ENCODE measurements around the gene SKA1.

DNA sequence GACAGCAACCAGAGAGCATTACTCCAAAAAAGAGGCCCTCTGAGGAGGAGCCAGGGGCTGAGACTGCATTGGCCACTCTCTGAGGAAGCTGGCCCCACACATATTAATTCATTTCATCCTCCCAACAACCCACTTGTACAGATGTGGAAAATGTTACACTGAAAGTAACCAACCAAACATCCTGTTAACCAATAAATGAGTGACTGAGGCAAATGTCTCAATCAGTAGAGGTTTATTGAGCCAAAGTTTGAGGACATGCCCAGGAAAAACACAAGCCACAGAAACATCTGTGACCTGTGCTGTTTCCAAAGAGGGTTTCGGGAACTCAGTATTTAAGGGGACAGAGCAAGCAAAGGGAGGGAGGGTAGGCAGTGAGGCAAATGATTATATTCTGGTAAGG is 53.0 kb downstream of the SKA1 start:
- TF ChIP-seq ARHGAP35 (IDR thresholded peaks at IDR 0.05; ENCODE audit: partially characterized antibody) (no peak), EZH2 (IDR thresholded peaks at IDR 0.05; ENCODE audit: borderline replicate concordance, low read depth, low read length) (no peak), MED1 (CRISPR knock-in tag; IDR thresholded peaks at IDR 0.05; ENCODE audit: borderline replicate concordance) (no peak), ZNF143 (CRISPR knock-in tag; IDR thresholded peaks at IDR 0.05) (no peak)
- TF ChIP-seq, protein P1, sequence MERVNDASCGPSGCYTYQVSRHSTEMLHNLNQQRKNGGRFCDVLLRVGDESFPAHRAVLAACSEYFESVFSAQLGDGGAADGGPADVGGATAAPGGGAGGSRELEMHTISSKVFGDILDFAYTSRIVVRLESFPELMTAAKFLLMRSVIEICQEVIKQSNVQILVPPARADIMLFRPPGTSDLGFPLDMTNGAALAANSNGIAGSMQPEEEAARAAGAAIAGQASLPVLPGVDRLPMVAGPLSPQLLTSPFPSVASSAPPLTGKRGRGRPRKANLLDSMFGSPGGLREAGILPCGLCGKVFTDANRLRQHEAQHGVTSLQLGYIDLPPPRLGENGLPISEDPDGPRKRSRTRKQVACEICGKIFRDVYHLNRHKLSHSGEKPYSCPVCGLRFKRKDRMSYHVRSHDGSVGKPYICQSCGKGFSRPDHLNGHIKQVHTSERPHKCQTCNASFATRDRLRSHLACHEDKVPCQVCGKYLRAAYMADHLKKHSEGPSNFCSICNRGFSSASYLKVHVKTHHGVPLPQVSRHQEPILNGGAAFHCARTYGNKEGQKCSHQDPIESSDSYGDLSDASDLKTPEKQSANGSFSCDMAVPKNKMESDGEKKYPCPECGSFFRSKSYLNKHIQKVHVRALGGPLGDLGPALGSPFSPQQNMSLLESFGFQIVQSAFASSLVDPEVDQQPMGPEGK (CRISPR knock-in tag; IDR thresholded peaks at IDR 0.05; ENCODE audit: borderline replicate concordance), result no peak
